Astrocyte of the cerebellum (primary cell): Measurements from ENCODE around the gene AMOT.

ENCODE experiments used
- DNase-seq: peaks from one replicate; pipeline ENCODE4 v3.0.0-alpha.2; 2011; ENCODE audit warnings: low read depth
- H3K4me3 ChIP-seq: 2 replicates; pipeline ENCODE4 v1.5.1; 2011; ENCODE audit warnings: mild to moderate bottlenecking, low read depth, low read length, moderate library complexity
- in situ Hi-C: cut with HindIII; loops from 2 replicates; pipeline ENCODE4 v1.10.0; 2017; ENCODE audit warnings: low sequenced_read_pairs
- TF ChIP-seq, protein P1 (sequence below): IDR thresholded peaks from 2 replicates; pipeline ENCODE4 v1.5.1; 2012; ENCODE audit warnings: low read length, low read depth, moderate library complexity, mild to moderate bottlenecking; ENCODE audit errors: missing control alignments

Gene AMOT

DNA sequence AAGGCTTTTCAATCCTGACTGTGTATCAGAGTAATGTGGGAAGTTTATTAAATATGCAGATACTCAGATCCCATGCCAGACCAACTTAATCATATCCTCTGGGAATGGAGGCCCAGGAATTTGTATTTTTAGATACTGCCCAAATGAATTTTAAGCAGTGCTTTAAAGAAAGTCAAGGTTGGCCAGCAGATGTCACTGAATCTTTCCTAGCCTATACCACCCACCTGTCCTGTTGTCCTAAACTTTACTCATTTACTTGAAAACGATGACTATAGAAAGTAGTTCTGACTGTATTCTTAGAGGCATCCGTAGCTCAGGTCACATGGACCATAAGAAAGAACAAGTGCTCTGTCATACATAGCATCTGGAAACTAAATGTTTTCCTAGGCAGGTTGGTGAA, 79.9 kb downstream of the AMOT start:
- TF ChIP-seq, protein P1, sequence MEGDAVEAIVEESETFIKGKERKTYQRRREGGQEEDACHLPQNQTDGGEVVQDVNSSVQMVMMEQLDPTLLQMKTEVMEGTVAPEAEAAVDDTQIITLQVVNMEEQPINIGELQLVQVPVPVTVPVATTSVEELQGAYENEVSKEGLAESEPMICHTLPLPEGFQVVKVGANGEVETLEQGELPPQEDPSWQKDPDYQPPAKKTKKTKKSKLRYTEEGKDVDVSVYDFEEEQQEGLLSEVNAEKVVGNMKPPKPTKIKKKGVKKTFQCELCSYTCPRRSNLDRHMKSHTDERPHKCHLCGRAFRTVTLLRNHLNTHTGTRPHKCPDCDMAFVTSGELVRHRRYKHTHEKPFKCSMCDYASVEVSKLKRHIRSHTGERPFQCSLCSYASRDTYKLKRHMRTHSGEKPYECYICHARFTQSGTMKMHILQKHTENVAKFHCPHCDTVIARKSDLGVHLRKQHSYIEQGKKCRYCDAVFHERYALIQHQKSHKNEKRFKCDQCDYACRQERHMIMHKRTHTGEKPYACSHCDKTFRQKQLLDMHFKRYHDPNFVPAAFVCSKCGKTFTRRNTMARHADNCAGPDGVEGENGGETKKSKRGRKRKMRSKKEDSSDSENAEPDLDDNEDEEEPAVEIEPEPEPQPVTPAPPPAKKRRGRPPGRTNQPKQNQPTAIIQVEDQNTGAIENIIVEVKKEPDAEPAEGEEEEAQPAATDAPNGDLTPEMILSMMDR = peak; percentile 12
- H3K4me3 ChIP-seq = no peak overlapping the region
- in situ Hi-C loops = no loop called here
- DNase-seq = no peak

DNA sequence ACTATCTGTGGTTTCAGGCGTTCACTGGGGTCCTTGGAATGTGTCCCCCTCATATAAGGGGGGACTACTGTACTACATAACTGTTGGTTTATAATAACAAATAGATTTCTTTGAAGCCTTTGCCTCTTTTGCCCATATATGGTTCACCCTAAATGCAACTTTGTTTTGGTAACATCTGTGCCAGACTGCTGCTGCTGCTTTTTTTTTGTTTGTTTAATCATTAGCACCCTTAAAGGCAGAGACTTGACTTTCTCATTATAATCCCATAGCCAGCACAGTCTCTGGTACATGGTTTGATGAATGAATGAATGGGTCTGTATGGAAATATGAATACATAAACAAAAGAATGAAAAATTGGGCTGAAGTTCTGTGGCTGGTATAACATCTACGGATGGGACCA, 80.7 kb downstream of the AMOT start:
- in situ Hi-C loops = no loop called here
- TF ChIP-seq, protein P1 = no peak
- no peak for DNase-seq
- no peak overlapping the region for H3K4me3 ChIP-seq

- TF ChIP-seq, protein P1 = no peak
- H3K4me3 ChIP-seq = no peak overlapping the region
- in situ Hi-C loops = no loop called here
- no peak for DNase-seq
Measured at GRCh38 chrX:112759512-112759911, 81.1 kb downstream of the AMOT start.

- no peak for DNase-seq
- in situ Hi-C loops = no loop called here
- H3K4me3 ChIP-seq = no peak overlapping the region
- TF ChIP-seq, protein P1 = no peak
Measured at GRCh38 chrX:112757946-112758345, 82.7 kb downstream of the AMOT start.

- in situ Hi-C loops = no loop called here
Measured at GRCh38 chrX:112753116-112753515, 87.5 kb downstream of the AMOT start.

GRCh38 chrX:112751076-112751475, 89.6 kb downstream of the AMOT start:
- DNase-seq = no peak
- in situ Hi-C loops = no loop called here
- TF ChIP-seq, protein P1 = no peak
- no peak overlapping the region for H3K4me3 ChIP-seq

More at GRCh38 chrX:112753116-112753515, 87.5 kb downstream of the AMOT start:
- H3K4me3 ChIP-seq = no peak overlapping the region
- TF ChIP-seq, protein P1 = no peak
- no peak for DNase-seq
